ENCODE results near the gene ZBTB17.

- no peak for TF ChIP-seq CTCF (IDR thresholded peaks at IDR 0.05; ENCODE audit: low read depth, low read length)
- TF ChIP-seq EZH2phosphoT487 (IDR thresholded peaks at IDR 0.05; ENCODE audit: low read depth): no peak
These were observed 16.0 kb downstream of the ZBTB17 start for GRCh38 chr1:15959827-15960446.
